ENCODE results near the gene PDE8B.

Gene PDE8B

DNA sequence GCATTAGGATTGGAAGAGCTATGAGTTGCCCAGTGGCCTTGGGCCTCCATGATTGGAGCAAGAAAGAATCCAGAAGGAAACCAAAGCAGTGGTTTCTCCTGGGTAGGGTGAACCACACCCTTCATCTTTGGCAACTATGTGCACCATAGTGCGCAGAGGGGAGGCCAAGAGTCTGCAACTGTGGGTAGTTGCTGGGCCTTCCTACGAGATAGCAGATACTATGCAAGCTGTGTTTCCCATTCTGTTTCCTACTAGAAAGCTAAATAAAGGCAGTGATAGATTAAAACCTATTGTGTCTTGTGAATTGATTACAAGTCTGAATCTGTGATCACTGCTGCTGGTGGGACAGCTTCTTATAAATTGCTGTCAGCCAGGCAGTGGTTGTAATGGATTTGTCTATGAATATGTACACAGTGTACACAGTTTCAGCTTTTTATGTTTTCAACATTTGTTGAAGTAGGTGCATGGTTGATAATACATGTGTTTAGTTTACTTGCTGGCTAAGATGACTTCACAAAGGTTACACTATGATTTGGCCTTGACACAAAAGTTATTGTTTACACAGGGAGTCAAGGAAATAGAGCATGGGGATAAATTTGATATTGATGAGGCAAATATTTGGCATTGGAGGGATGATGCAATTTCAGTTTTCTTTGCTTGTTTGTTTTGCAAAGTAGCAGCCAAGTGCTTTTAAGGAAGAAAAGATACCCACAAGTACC lies 23.7 kb upstream of the PDE8B start:
- Histone ChIP-seq H3K27ac (ENCODE audit: low read depth in 2 of 2, low read length in 2 of 2) (no peak overlapping the region), H3K27me3 (ENCODE audit: control insufficient read depth in 2 of 2, insufficient read depth in 2 of 2, low read length in 2 of 2) (peaks cover 0 to 6% of the 10 kb centered on the region in 2 donors), H3K36me3 (ENCODE audit: control insufficient read depth in 2 of 2, insufficient read depth in 2 of 2, low read length in 2 of 2) (no peaks in the 10 kb centered on the region), H3K9ac (ENCODE audit: low read depth in 1 of 2, low read length in 2 of 2) (no peak overlapping the region), H3K4me3 (ENCODE audit: low read length in 2 of 2) (no peak overlapping the region), H3K9me3 (ENCODE audit: control insufficient read depth in 2 of 2, low read length in 2 of 2) (no peaks in the 10 kb centered on the region), H3K4me1 (ENCODE audit: control insufficient read depth in 2 of 2, insufficient read depth in 2 of 2, low read length in 2 of 2) (peaks cover 0 to 2% of the 10 kb centered on the region in 2 donors)

DNA sequence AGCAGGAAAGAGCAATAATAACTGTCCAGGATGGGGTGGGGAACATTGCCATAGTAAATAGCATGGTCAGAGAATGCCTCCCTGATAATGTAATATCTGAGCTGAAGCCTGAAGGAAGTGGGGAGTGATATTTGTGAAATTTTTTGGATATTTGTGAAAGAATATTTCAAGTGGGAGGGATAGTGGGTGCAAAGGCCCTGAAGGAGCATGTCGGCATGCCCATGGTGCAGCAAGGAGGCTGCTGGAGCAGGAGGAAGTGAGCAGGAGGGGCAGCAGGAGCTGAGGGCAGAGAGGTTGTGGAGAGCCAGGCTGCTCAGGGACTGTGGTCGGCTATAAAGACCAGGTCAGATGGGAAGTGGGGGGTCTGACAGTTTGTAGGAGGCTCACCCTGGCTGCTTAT lies 21.1 kb upstream of the PDE8B start:
- no peaks in the 10 kb centered on the region for H3K4me1 ChIP-seq (ENCODE audit: control insufficient read depth in 2 of 2, insufficient read depth in 2 of 2, low read length in 2 of 2)
- no peaks in the 10 kb centered on the region for H3K27me3 ChIP-seq (ENCODE audit: control insufficient read depth in 2 of 2, insufficient read depth in 2 of 2, low read length in 2 of 2)
- no peak overlapping the region for H3K27ac ChIP-seq (ENCODE audit: low read depth in 2 of 2, low read length in 2 of 2)
- no peaks in the 10 kb centered on the region for H3K9me3 ChIP-seq (ENCODE audit: control insufficient read depth in 2 of 2, low read length in 2 of 2)
- no peaks in the 10 kb centered on the region for H3K36me3 ChIP-seq (ENCODE audit: control insufficient read depth in 2 of 2, insufficient read depth in 2 of 2, low read length in 2 of 2)
- H3K9ac ChIP-seq (ENCODE audit: low read depth in 1 of 2, low read length in 2 of 2): no peak overlapping the region
- H3K4me3 ChIP-seq (ENCODE audit: low read length in 2 of 2): no peak overlapping the region

DNA sequence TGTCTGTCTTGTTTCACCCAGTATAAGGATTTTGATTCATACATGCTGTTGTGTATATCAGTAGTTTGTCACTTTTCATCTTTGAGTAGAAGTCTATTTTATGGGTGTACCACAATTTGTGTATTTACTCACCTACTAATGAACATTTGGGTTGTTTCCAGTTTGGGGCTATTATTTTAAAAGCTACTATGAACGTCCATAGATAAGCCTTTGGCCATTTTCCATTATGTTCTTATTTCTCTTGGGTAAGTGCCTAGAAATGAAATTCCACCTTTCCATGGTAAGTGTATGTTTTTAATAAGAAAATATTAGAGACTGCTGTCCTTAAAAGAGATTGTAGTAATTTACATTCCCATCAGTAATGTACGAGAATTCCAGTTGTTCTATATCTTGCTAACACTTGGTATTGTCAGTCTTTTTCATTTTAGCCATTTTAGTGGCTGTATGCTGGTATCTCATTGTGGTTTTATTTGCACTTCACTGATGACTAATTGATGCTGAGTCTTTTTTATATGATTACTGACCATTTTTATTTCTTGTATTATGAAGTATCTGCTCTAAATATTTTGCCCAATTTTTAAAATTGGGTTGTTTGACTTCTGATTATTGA lies 17.9 kb upstream of the PDE8B start:
- no peaks in the 10 kb centered on the region for H3K9me3 ChIP-seq (ENCODE audit: control insufficient read depth in 2 of 2, low read length in 2 of 2)
- H3K27ac ChIP-seq (ENCODE audit: low read depth in 2 of 2, low read length in 2 of 2): no peak overlapping the region
- no peaks in the 10 kb centered on the region for H3K27me3 ChIP-seq (ENCODE audit: control insufficient read depth in 2 of 2, insufficient read depth in 2 of 2, low read length in 2 of 2)
- H3K4me1 ChIP-seq (ENCODE audit: control insufficient read depth in 2 of 2, insufficient read depth in 2 of 2, low read length in 2 of 2): no peaks in the 10 kb centered on the region
- no peaks in the 10 kb centered on the region for H3K36me3 ChIP-seq (ENCODE audit: control insufficient read depth in 2 of 2, insufficient read depth in 2 of 2, low read length in 2 of 2)
- no peak overlapping the region for H3K9ac ChIP-seq (ENCODE audit: low read depth in 1 of 2, low read length in 2 of 2)
- H3K4me3 ChIP-seq (ENCODE audit: low read length in 2 of 2): no peak overlapping the region

DNA sequence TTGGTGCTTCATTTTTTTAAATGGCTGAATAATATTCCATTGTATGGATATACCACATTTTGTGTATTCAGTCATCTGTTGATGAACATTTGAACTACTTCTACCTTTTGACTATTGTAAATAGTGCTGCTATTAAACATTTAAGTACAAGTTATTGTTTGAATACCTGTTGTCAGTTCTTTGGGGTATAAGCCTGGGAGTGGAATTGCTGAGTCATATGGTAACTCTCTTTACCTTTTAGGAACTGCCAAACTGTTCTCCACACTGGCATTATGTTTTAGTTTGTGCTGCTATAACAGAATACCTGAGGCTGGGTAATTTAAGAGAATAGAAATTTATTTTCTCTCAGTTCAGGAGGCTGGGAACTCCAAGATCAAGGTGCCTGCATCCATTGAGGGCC lies 15.7 kb upstream of the PDE8B start:
- Histone ChIP-seq H3K27ac (ENCODE audit: low read depth in 2 of 2, low read length in 2 of 2) (no peak overlapping the region), H3K36me3 (ENCODE audit: control insufficient read depth in 2 of 2, insufficient read depth in 2 of 2, low read length in 2 of 2) (no peaks in the 10 kb centered on the region), H3K4me3 (ENCODE audit: low read length in 2 of 2) (no peak overlapping the region), H3K4me1 (ENCODE audit: control insufficient read depth in 2 of 2, insufficient read depth in 2 of 2, low read length in 2 of 2) (no peaks in the 10 kb centered on the region), H3K9me3 (ENCODE audit: control insufficient read depth in 2 of 2, low read length in 2 of 2) (no peaks in the 10 kb centered on the region), H3K9ac (ENCODE audit: low read depth in 1 of 2, low read length in 2 of 2) (no peak overlapping the region), H3K27me3 (ENCODE audit: control insufficient read depth in 2 of 2, insufficient read depth in 2 of 2, low read length in 2 of 2) (no peaks in the 10 kb centered on the region)

DNA sequence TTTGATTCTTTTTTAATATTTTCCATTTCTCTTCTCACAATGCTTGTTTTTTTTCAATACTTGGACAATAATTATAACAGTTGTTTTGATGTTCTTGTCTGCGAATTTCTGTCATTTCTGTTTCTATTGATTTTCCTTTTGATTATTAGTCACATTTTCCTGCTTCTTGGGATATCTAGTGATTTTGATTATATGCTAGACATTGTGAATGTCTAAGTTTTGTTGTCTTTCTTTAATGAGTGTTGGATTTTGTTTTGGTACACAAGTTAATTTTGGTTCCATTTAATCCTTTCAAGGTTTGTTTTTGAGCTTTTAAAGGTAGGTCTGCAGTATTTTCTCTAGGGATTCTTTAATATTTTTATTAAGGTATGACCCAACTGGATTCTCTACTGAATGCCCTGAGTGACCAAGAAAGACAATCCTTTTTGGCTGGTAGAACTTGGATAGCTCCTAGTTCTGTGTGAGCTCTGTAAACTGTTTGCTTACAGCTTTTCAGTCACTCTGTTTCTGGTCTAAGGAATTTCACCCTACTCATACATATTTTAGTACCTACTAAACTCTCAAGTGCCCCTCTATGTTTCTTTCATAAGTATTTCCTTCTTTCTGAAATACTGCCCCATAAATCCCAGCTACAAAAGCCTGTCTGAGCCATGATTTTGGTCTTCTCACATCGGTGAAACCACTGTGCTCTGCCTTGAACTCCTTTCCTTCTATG lies 12.5 kb upstream of the PDE8B start:
- H3K36me3 ChIP-seq (ENCODE audit: control insufficient read depth in 2 of 2, insufficient read depth in 2 of 2, low read length in 2 of 2): no peaks in the 10 kb centered on the region
- no peaks in the 10 kb centered on the region for H3K4me1 ChIP-seq (ENCODE audit: control insufficient read depth in 2 of 2, insufficient read depth in 2 of 2, low read length in 2 of 2)
- H3K4me3 ChIP-seq (ENCODE audit: low read length in 2 of 2): no peak overlapping the region
- H3K9ac ChIP-seq (ENCODE audit: low read depth in 1 of 2, low read length in 2 of 2): no peak overlapping the region
- H3K27me3 ChIP-seq (ENCODE audit: control insufficient read depth in 2 of 2, insufficient read depth in 2 of 2, low read length in 2 of 2): no peaks in the 10 kb centered on the region
- H3K27ac ChIP-seq (ENCODE audit: low read depth in 2 of 2, low read length in 2 of 2): no peak overlapping the region
- H3K9me3 ChIP-seq (ENCODE audit: control insufficient read depth in 2 of 2, low read length in 2 of 2): no peaks in the 10 kb centered on the region

DNA sequence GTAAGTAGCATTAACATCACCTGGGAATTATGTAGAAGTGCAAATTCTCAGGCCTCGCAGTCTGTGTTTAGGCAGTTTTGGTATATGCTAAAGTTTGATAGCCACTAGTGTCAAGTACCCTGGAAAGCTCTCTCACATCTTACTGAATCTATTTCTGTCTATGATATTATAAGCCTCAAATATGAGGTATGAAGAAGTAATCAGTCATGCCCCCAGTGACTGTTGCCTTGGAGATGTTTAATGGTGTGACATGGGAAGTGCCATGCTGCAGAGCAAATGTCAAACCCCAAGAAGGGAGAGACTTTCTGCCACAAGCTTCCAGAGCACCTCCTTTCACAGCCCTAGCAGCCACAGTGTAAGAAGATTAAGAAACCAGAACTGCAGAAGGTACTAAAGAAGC lies 9.8 kb upstream of the PDE8B start:
- H3K27ac ChIP-seq (ENCODE audit: low read depth in 2 of 2, low read length in 2 of 2): no peak overlapping the region
- no peak overlapping the region for H3K9ac ChIP-seq (ENCODE audit: low read depth in 1 of 2, low read length in 2 of 2)

DNA sequence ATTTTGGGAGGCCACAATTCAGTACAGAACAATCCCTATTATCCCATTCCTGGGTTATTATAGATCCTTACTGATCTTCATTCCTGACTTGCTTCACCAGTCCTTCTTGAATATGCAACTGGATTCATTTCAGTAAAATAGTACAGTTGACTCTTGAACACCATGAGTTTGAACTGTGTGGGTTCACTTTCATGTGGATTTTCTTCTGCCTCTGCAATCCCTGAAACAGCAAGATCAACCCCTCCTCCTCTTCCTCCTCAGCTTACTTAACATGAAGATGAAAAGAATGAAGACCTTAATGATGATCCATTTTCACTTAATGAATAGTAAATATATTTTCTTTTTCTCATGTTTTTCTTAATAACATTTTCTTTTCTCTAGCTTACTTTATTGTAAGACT lies 8.3 kb upstream of the PDE8B start:
- Histone ChIP-seq H3K36me3 (ENCODE audit: control insufficient read depth in 2 of 2, insufficient read depth in 2 of 2, low read length in 2 of 2) (no peaks in the 10 kb centered on the region), H3K9me3 (ENCODE audit: control insufficient read depth in 2 of 2, low read length in 2 of 2) (no peaks in the 10 kb centered on the region), H3K27me3 (ENCODE audit: control insufficient read depth in 2 of 2, insufficient read depth in 2 of 2, low read length in 2 of 2) (no peaks in the 10 kb centered on the region), H3K4me1 (ENCODE audit: control insufficient read depth in 2 of 2, insufficient read depth in 2 of 2, low read length in 2 of 2) (no peaks in the 10 kb centered on the region), H3K4me3 (ENCODE audit: low read length in 2 of 2) (no peak overlapping the region), H3K27ac (ENCODE audit: low read depth in 2 of 2, low read length in 2 of 2) (no peak overlapping the region), H3K9ac (ENCODE audit: low read depth in 1 of 2, low read length in 2 of 2) (no peak overlapping the region)

More for the DNA sequence above, 9.8 kb upstream of the PDE8B start:
- no peaks in the 10 kb centered on the region for H3K27me3 ChIP-seq (ENCODE audit: control insufficient read depth in 2 of 2, insufficient read depth in 2 of 2, low read length in 2 of 2)
- H3K4me3 ChIP-seq (ENCODE audit: low read length in 2 of 2): no peak overlapping the region
- H3K4me1 ChIP-seq (ENCODE audit: control insufficient read depth in 2 of 2, insufficient read depth in 2 of 2, low read length in 2 of 2): no peaks in the 10 kb centered on the region
- no peaks in the 10 kb centered on the region for H3K9me3 ChIP-seq (ENCODE audit: control insufficient read depth in 2 of 2, low read length in 2 of 2)
- no peaks in the 10 kb centered on the region for H3K36me3 ChIP-seq (ENCODE audit: control insufficient read depth in 2 of 2, insufficient read depth in 2 of 2, low read length in 2 of 2)

DNA sequence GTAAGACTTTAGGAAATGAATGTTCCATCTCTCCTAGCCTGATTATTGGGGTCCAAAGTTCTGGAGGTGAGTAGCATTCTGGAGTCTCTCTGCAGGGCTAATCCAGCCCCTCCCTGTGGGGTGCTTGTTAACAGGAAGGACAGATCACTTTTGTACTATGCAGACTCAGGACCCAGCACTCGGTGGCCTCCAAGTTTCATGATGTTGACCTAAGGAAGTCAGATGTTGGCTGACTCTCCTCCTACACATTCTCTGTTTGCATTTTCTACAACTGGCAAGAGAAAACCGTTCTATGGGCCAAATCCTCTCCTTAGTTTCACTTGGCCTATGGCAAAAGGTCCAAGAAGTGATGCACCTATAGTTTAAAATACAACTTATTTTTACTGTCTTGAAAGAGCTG lies 5.5 kb upstream of the PDE8B start:
- H3K4me1 ChIP-seq (ENCODE audit: control insufficient read depth in 2 of 2, insufficient read depth in 2 of 2, low read length in 2 of 2): no peaks in the 10 kb centered on the region
- peaks cover 14 to 18% of the 10 kb centered on the region in 2 donors for H3K27me3 ChIP-seq (ENCODE audit: control insufficient read depth in 2 of 2, insufficient read depth in 2 of 2, low read length in 2 of 2)
- no peak overlapping the region for H3K9ac ChIP-seq (ENCODE audit: low read depth in 1 of 2, low read length in 2 of 2)
- no peaks in the 10 kb centered on the region for H3K36me3 ChIP-seq (ENCODE audit: control insufficient read depth in 2 of 2, insufficient read depth in 2 of 2, low read length in 2 of 2)
- no peak overlapping the region for H3K27ac ChIP-seq (ENCODE audit: low read depth in 2 of 2, low read length in 2 of 2)
- no peak overlapping the region for H3K4me3 ChIP-seq (ENCODE audit: low read length in 2 of 2)
- H3K9me3 ChIP-seq (ENCODE audit: control insufficient read depth in 2 of 2, low read length in 2 of 2): no peaks in the 10 kb centered on the region

DNA sequence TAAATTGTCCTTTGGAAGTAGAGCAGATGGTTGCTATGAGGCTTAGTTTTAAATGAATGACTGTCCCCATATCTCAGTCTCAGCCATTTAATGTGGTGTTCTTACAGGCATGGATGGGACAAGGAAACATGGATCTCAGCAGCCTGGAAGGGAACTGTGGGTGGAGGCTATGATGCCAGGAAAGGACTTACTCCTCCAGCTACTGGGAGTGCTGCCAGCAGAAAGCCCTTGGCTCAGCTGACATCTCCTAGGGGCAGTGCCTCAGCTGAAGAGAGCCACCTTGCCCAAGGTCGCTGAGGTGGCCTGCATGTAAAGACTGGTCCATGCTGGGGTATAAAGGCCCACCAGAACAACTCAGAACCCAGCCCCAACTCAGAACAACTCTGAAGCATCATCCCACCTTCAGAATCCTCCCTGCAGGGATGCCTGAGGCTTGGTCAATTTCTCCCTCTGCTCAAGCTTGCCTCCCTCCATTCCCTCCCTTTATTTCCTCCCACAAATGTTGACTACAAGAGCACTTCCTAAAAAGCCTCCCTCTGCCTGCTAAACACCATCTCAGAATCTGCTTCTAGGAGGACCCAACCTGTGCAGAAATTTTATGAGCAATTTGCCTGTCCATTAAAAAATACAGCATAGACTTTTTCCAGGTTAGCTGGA lies 1.8 kb upstream of the PDE8B start:
- Histone ChIP-seq H3K9me3 (ENCODE audit: control insufficient read depth in 2 of 2, low read length in 2 of 2) (no peaks in the 10 kb centered on the region), H3K27me3 (ENCODE audit: control insufficient read depth in 2 of 2, insufficient read depth in 2 of 2, low read length in 2 of 2) (peaks cover 34 to 39% of the 10 kb centered on the region in 2 donors), H3K4me1 (ENCODE audit: control insufficient read depth in 2 of 2, insufficient read depth in 2 of 2, low read length in 2 of 2) (peaks cover 0 to 6% of the 10 kb centered on the region in 2 donors), H3K27ac (ENCODE audit: low read depth in 2 of 2, low read length in 2 of 2) (no peak overlapping the region), H3K36me3 (ENCODE audit: control insufficient read depth in 2 of 2, insufficient read depth in 2 of 2, low read length in 2 of 2) (no peaks in the 10 kb centered on the region), H3K9ac (ENCODE audit: low read depth in 1 of 2, low read length in 2 of 2) (no peak overlapping the region), H3K4me3 (ENCODE audit: low read length in 2 of 2) (no peak overlapping the region)

Measured in mucosa of rectum (tissue), 2 donors.